ENCODE measurements around the gene DYSF. TPM values are rescaled to one million over a fixed set of nuclear protein-coding genes. Genes with fewer than 3 reads are reported as not detected.

Gene DYSF
- total RNA-seq, 1 donor from 2014 or later: 37.7 TPM

DNA sequence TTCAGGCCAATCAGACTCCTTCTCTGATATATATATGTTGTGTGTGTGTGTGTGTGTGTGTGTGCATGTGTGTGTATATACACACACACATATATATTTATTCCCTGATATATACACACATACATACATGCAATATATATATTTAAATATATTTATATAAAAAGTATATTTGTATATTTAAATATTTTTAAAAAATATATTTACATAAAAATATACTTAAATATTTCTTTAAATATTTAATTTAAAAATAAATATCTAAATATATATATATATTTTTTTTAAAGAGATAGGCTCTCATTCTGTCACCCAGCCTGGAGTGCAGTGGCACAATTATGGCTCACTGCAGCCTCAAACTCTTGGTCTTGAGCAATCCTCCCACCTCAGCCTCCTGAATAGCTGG is 281.3 kb downstream of the DYSF start:
- TF ChIP-seq CTCF (IDR thresholded peaks at IDR 0.05): no peak
- Histone ChIP-seq H3K36me3 (no peaks in the 10 kb centered on the region), H3K27ac (no peak overlapping the region), H3K4me1 (peaks cover 4% of the 10 kb centered on the region), H3K27me3 (no peaks in the 10 kb centered on the region), H3K4me3 (no peak overlapping the region), H3K9me3 (no peaks in the 10 kb centered on the region)
- ATAC-seq: no peak
- intact Hi-C loops (cut with DNase I): no loop called here
- DNase-seq: no peak

- DNase-seq: no peak
- intact Hi-C loops (cut with DNase I): no loop called here
- Histone ChIP-seq H3K4me1 (peaks cover 4% of the 10 kb centered on the region), H3K27ac (no peak overlapping the region), H3K4me3 (no peak overlapping the region), H3K36me3 (no peaks in the 10 kb centered on the region), H3K9me3 (no peaks in the 10 kb centered on the region), H3K27me3 (no peaks in the 10 kb centered on the region)
- TF ChIP-seq CTCF (IDR thresholded peaks at IDR 0.05): no peak
- no peak for ATAC-seq
Observed at GRCh38 chr2:71735676-71736075, 282.3 kb downstream of the DYSF start.

Other genes starting within 250 kb of the DYSF start
- 6.3 TPM for gene PAIP2B, start 226.5 kb upstream of the DYSF start, total RNA-seq
- gene ZNF638, start 121.8 kb upstream of the DYSF start, total RNA-seq: 114 TPM